IPS-18a (cell line): Measurements from ENCODE around the gene SULT6B1.

Experiments
- H3K27ac ChIP-seq: one replicate; pipeline ENCODE4 v1.5.1; 2013; ENCODE audit warnings: low read length
- H3K27me3 ChIP-seq: one replicate; pipeline ENCODE4 v1.6.1; 2013; ENCODE audit warnings: mild to moderate bottlenecking, low read length; ENCODE audit not compliant: control insufficient read depth, insufficient read depth
- H3K36me3 ChIP-seq: one replicate; pipeline ENCODE4 v1.6.1; 2013; ENCODE audit warnings: low read depth, low read length; ENCODE audit not compliant: control insufficient read depth
- H3K4me1 ChIP-seq: one replicate; pipeline ENCODE4 v1.6.1; 2013; ENCODE audit warnings: low read depth, low read length; ENCODE audit not compliant: control insufficient read depth
- H3K4me3 ChIP-seq: one replicate; pipeline ENCODE4 v1.5.1; 2013; ENCODE audit warnings: low read length
- H3K9ac ChIP-seq: one replicate; pipeline ENCODE4 v1.6.1; 2013; ENCODE audit warnings: mild to moderate bottlenecking, low read length, moderate library complexity
- H3K9me3 ChIP-seq: one replicate; pipeline ENCODE4 v1.6.1; 2013; ENCODE audit warnings: low read depth, low read length; ENCODE audit not compliant: control insufficient read depth

Gene SULT6B1

DNA sequence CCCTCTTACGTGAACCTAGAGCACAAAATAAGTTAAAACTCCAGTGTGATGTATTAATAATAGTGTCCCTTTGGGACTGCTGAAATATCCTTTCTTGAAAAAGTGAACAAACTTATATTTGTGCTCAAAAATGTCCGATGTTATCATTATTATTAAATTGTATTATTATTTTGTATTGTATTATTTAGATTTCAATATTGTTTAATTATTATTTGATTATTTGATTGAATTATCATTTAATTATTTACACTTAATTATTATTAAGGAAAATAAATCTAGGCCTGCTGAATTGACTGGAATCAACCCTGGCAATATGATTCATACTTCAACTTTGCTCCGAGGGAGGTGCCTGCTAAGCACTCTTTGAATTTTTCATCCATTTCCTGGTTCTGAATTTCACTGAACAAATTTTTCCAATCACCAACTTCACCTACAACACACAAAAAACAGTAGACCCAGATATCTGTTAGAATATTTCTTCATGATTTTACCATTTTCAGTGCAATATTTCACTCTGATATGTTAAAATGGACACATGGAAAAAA lies 20.8 kb downstream of the SULT6B1 start:
- Histone ChIP-seq H3K4me3 (no peak overlapping the region), H3K4me1 (peaks cover 3% of the 10 kb centered on the region), H3K27me3 (no peaks in the 10 kb centered on the region), H3K9me3 (peaks cover 6% of the 10 kb centered on the region), H3K27ac (no peak overlapping the region), H3K9ac (no peak overlapping the region), H3K36me3 (no peaks in the 10 kb centered on the region)

DNA sequence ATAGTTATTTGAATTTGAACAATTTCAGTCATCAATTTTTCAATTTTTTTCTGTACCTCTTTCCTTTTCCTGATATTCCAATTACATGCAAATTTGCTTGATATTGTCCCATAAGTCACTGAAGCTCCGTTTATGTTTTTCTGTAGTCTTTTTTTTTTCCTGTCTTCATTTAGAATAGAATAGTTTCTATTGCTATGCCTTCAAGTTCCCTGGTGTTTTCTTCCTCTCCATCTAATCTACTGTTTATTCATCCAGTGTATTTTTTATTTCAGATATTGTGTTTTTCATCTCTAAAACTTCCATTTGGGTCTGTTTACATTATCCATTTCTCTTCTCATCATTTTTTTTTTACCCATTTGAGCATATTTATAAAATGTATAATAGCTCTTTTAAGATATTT lies 23.7 kb downstream of the SULT6B1 start:
- Histone ChIP-seq H3K4me1 (peaks cover 3% of the 10 kb centered on the region), H3K4me3 (no peak overlapping the region), H3K27ac (no peak overlapping the region), H3K36me3 (no peaks in the 10 kb centered on the region), H3K9ac (no peak overlapping the region), H3K9me3 (peaks cover 6% of the 10 kb centered on the region), H3K27me3 (no peaks in the 10 kb centered on the region)

DNA sequence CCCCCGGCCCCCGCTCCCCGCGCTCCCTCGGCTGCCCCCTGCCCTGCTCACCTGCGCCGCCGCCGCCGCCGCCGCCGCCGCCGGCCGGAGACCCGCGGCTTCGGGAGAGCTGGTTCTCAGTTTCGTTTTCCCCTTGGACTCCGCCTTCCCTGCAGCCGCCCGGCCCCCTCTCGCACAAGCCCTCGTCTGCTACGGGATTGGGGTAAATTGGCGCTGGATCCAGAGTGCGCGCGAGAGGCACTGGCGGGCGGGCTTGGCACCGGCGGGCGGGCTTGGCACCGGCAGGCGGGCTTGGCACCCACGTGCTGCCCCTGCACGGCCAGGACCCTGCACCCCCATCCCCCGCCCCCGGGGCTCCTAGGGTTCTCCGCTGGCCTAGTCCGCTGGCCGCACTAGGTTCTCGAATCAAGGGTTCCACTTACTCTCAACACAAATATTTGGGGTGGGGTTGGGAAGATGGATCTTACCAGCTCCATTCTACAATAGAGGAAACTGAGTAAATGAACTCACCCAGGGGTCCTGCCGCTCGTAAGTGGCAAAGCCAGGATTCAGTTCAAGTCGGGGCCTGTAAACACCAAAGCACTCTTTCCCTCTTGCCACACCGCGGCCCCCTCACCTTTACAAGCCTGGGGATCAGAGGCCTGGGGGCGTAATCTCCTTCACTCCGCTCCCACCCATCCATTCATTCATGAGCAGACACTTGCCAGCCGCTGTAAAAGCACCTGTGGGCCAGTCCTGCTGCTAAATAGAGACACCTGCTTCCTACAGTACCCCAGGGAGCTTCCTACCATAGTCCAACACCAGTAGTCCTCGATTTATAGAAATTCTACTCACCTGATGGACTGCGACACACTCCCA lies 31.4 kb downstream of the SULT6B1 start, which contains the start of gene EIF2AK2:
Gene EIF2AK2, minus strand, starts transcription at position 124 of the 858 bp plus-strand sequence. CDS start 9,174 bp downstream, outside the sequence.
- Histone ChIP-seq H3K36me3 (no peaks in the 10 kb centered on the region), H3K4me1 (peaks cover 5% of the 10 kb centered on the region), H3K4me3 (peak within 1 kb of the TSS; percentile 69), H3K27me3 (no peaks in the 10 kb centered on the region), H3K9me3 (no peaks in the 10 kb centered on the region), H3K27ac (no peak within 1 kb of the TSS), H3K9ac (peak within 1 kb of the TSS; percentile 61)

DNA sequence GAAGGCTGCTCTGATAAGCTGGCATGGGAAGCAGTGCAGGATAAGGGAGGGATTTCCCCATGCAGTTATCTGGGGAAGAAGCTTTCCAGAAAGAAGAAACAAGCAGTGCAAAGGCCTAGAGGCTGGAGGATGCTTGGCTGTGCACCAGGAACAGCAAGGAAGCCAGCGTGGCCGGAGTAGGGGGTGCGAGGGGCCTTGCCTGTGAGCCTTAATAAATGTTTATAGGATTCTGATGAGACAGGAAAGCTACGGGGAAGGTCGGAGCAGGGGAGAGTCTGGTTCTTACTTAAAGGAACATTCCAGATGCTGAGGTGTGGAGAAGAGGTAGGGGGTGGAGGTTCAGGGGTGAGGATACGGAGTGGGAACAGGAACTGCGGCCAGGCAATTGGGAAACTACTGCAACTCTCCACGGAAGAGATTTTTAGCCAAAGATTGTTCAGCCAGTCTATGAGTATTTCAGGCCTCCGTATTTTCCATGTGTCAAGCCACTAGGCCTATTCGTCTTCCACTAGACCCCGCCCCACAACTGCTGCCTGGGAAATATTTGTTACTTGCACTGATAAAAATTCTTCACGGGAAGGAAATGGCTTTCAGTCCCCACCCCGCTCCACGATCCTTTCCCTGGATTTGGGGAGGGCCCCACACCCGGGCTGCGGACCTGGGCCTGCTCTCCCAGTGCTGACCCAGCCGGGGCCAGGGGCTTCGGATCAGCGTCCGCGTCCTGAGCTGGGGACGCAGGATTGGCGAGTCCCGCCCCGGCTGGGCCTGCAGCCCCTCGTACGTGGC lies 32.2 kb downstream of the SULT6B1 start:
- no peaks in the 10 kb centered on the region for H3K9me3 ChIP-seq
- H3K9ac ChIP-seq, result peak overlapping the region; percentile 61
- H3K36me3 ChIP-seq, result no peaks in the 10 kb centered on the region
- H3K27me3 ChIP-seq, result no peaks in the 10 kb centered on the region
- H3K4me3 ChIP-seq, result peak overlapping the region; percentile 69
- H3K4me1 ChIP-seq, result peaks cover 5% of the 10 kb centered on the region
- H3K27ac ChIP-seq, result no peak overlapping the region

DNA sequence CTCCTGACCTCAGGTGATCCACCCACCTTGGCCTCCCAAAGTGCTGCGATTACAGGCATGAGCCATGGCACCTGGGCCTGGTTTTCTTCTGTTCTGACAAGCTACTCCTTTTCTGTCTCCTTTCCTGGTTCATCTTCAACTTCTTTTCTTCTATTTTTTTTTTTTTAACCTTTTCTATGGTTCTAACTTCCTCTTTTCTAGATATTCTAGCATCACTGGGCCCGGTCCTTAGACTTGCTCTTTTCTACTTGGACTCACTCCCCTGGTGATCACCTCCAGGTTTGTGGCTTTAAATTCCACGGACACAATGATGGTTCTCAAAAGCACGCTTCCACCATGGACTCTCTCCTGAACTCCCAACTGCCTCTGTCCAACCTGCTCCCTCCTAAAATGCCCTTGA lies 33.7 kb downstream of the SULT6B1 start:
- Histone ChIP-seq H3K4me1 (peaks cover 5% of the 10 kb centered on the region), H3K9me3 (no peaks in the 10 kb centered on the region), H3K36me3 (peaks cover 3% of the 10 kb centered on the region), H3K9ac (no peak overlapping the region), H3K27me3 (no peaks in the 10 kb centered on the region), H3K4me3 (no peak overlapping the region), H3K27ac (no peak overlapping the region)

DNA sequence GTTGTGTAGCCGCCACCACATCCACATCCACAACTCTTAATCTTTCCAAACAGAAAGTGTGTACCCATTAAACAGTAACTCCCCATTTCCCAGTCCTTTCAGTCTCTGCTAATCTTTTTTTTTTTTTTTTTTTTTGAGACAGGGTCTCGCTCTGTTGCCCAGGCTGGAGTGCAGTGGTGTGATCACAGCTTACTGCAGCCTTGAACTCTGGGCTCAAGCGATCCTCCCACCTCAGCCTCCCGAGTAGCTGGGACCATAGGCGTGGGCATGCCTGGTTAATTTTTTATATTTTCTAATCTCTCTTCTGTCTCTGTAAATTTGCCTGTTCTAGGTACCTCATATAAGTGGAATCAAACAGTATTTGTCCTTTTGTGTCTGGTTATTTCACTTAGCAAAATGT lies 35.2 kb downstream of the SULT6B1 start:
- peaks cover 5% of the 10 kb centered on the region for H3K4me1 ChIP-seq
- H3K36me3 ChIP-seq, result peaks cover 15% of the 10 kb centered on the region
- no peaks in the 10 kb centered on the region for H3K9me3 ChIP-seq
- H3K27ac ChIP-seq, result no peak overlapping the region
- H3K27me3 ChIP-seq, result no peaks in the 10 kb centered on the region
- no peak overlapping the region for H3K9ac ChIP-seq
- H3K4me3 ChIP-seq, result no peak overlapping the region

DNA sequence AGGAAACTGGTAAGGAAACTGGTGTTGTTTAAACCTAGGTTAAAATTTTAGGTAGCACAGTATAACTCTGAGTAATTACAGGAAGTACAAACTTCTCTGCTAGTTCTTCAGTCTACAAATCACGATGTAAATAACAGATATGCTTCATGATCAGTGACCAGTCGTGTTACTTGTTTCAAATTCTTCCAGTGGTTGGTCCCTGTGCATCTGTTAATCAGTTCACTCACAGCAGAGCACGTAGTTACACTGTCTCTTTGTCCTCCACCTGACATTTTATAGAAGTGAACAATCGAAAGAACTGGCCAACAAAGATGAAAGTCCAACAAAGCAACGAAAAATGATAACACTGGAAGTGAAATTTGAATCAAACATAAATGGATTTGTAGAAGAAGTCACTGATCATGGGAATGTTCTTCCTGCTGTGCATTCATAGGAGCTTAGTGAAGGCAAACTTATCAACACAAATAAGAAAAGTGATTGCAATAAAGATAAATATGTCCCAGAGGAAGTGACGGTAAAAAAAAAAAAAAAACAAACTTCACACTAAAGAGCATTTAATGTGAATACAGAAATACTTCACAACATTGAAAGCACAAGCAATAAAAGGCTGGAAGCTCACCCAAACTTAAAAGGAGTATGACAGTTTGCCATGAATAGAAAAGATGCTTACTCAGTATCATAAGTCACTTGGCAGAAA lies 38.7 kb downstream of the SULT6B1 start:
- no peak overlapping the region for H3K4me3 ChIP-seq
- no peaks in the 10 kb centered on the region for H3K4me1 ChIP-seq
- no peak overlapping the region for H3K9ac ChIP-seq
- no peaks in the 10 kb centered on the region for H3K27me3 ChIP-seq
- H3K27ac ChIP-seq, result no peak overlapping the region
- H3K9me3 ChIP-seq, result no peaks in the 10 kb centered on the region
- H3K36me3 ChIP-seq, result peaks cover 34% of the 10 kb centered on the region

DNA sequence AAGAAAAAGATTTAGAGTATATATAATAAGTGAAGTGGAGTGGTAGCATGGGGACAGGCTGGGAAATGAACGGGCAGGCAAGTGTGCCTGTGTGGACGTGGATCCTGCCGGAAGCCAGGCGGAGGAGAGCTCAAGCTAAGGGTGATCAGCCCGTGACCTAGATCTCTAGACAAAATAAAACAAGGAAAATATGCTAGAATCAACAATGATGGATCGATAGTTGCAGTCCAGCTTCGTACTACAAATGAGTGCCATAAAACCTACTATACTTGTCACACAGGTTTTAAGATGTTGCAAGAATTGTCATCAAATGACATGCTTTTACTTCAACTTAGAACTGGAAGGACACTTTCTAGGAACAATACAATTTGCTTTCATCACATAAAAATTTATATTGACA lies 40.1 kb downstream of the SULT6B1 start:
- Histone ChIP-seq H3K27ac (no peak overlapping the region), H3K9ac (no peak overlapping the region), H3K27me3 (no peaks in the 10 kb centered on the region), H3K9me3 (no peaks in the 10 kb centered on the region), H3K36me3 (peaks cover 40% of the 10 kb centered on the region), H3K4me1 (no peaks in the 10 kb centered on the region), H3K4me3 (no peak overlapping the region)

DNA sequence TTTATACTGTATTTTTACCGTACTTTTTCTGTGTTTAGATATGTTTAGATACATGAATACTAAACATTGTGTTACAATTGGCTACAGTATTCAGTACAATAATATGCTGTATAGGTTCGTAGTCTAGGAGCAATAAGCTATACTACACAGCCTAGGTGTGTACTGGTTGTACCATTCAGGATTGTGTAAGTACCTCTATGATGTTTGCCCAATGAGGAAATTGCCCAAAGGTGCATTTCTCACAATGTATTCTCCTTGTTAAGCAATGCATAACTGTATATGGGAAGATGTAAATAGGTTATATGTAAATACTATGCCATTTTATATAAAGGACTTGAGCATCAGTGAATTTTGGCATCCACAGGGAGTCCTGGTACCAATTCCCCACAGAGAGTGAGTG lies 42.4 kb downstream of the SULT6B1 start:
- Histone ChIP-seq H3K27me3 (no peaks in the 10 kb centered on the region), H3K9ac (no peak overlapping the region), H3K9me3 (no peaks in the 10 kb centered on the region), H3K4me1 (no peaks in the 10 kb centered on the region), H3K27ac (no peak overlapping the region), H3K4me3 (no peak overlapping the region), H3K36me3 (peaks cover 49% of the 10 kb centered on the region)

DNA sequence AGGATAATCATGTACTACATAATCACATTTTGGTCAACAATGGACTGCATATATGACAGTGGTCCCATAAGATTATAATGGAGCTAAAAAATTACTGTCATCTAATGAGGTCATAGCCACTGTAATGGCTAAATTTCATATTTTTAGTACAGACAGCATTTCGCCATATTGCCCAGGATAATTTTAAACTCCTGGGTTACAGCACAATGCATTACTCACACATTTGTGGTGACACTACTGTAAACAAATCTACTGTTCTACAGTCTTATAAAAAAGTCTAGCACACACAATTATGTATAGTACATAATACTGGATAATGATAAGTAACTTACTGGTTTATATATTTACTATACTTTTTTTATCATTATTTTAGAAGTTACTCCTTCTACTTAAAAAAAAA lies 44.5 kb downstream of the SULT6B1 start:
- no peak overlapping the region for H3K27ac ChIP-seq
- no peak overlapping the region for H3K9ac ChIP-seq
- no peaks in the 10 kb centered on the region for H3K4me1 ChIP-seq
- no peaks in the 10 kb centered on the region for H3K9me3 ChIP-seq
- H3K27me3 ChIP-seq, result no peaks in the 10 kb centered on the region
- no peak overlapping the region for H3K4me3 ChIP-seq
- peaks cover 52% of the 10 kb centered on the region for H3K36me3 ChIP-seq

DNA sequence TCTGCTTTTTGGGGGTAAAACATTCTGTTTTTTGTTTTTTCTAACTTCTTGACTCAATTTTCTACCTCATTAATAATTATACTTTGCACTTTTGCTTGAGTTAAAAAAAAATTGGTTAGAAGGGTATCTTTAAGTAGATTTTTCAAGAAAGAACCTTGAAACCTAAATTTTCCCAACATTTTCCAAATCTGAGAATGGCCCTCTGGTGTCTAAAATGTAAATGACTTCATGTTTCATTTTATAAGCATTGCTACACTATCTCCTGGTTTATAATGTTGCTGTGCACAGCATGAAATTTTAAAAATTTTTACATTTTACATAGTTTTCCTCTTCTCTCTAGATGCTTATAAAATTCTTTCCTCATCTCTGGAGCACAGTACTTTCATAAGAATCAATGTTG lies 45.9 kb downstream of the SULT6B1 start:
- no peaks in the 10 kb centered on the region for H3K27me3 ChIP-seq
- no peaks in the 10 kb centered on the region for H3K9me3 ChIP-seq
- H3K36me3 ChIP-seq, result peaks cover 53% of the 10 kb centered on the region
- no peak overlapping the region for H3K9ac ChIP-seq
- no peak overlapping the region for H3K27ac ChIP-seq
- H3K4me3 ChIP-seq, result no peak overlapping the region
- H3K4me1 ChIP-seq, result no peaks in the 10 kb centered on the region
